ENCODE measurements around the gene BCL11B.
"Not testable (repeated sequence)": the region's sequence is repeated elsewhere in the genome, so short reads cannot be mapped to it uniquely, and the experiment has no call there.

The BCL11B gene

DNA sequence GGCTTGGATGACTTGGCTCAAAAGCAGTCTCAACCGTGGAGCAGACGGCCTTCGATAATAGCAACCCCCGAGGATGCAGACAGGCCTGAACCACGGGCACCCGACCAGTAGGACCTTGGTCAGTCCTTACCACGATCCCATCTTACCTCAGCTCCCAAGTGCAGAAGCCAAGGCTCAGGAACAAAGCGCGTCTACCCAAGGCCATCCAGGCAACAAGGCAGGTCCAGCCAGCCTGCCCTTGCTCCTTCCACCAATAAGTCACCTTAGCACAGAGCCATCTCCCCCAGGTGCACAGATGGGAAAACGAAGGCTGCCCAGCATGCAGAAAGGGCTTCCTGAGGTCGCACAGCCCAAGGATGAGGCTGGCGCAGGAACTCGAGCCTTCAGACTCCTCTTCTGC, 77.3 kb downstream of the BCL11B start:
- DNase-seq, result no peak

DNA sequence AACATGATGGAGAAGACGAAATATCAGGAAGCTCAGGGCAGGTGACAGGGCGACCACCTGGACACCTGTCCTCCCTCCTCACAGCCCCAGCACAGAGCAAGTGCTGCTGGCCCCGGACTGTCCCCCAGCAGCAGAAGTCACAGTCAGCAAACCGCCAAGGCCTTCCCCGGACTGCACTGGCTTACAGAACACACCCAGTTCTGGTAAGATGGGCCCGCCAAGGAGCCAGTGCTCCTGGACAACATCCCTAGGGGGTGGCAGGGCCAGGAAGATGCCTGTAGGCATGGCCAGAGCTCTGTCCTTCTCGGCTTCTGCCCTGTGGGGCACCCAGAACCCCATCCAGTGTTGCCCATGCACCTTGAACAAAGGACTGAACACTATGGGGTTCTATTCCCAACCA, 77.9 kb downstream of the BCL11B start:
- no peak for DNase-seq

DNA sequence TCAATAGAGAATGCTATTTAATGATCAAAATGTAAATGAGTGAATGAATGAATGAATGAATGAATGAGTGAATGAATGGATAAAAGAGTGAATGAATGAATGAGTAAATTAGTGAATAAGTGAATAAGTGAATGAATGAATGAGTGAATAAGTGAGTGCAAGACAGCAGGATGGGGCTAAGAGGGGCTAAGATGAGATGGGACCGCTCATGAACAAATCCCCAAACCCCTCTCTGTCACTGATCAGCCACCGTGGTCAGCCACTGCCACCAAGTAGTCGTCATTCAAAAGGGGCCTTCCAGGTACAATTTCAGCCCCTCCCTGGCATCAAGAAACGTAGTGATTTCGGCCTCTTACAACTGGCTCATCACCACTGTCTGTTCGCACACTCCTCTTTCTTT, 79.2 kb downstream of the BCL11B start:
- no peak for DNase-seq

DNA sequence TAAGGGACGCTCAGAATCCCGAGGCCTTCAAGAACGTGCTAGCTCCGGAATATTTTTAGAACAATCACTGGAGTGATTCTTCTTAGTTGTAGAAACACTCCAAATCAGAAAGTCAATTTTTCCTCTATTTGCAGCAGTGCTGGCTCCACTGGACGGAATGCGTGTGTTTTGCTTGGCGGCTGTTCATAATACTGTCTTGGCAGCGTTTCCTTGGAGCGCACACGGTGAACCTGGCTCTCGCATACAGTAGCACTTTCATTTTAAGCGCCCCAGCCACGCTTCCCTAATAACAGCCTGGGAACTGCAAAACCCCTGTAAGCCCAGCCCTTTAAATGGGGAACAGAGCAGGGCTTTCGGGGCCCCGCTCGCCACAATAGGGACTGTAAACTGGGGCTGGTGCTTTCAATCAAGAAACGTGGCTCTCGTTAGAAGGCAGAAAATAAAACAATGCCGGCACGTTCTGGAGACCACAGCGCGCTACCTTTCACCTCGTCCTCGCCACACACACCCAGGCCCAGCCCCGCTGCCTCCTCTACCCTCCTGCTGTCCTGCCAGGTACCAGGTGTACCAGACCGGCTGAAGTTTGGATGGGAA, 79.9 kb downstream of the BCL11B start:
- no peak for DNase-seq

DNA sequence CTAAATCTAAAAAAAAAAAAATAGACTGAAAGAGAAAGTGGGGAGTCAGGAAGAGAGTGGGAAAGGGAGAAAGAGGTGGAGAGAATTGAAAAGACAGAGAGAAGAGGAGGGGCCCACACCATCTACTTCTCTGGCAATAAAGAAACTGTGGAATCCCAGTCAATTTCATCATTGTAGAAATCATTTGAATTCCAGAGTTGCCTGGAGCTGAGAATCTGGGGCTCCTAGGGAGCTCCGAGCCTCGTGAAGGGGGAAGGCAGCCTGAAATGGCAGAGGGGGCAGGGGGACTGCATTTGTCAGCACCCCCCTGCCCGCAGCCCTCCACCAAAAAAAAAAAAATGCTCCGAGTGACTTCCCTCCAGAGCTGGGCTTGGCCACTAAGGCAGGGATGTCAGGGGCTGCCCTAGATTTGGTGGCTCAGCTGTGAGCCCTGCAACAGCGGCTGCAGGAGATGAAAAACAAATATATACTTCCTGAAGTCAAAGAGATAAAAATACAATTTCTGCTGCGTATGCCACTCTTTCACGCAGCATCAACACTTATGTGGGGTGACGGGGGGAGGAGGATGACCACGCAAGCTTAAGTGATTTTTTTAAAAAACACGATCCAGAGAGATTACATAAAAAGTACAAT, 80.5 kb downstream of the BCL11B start:
- DNase-seq, result no peak

DNA sequence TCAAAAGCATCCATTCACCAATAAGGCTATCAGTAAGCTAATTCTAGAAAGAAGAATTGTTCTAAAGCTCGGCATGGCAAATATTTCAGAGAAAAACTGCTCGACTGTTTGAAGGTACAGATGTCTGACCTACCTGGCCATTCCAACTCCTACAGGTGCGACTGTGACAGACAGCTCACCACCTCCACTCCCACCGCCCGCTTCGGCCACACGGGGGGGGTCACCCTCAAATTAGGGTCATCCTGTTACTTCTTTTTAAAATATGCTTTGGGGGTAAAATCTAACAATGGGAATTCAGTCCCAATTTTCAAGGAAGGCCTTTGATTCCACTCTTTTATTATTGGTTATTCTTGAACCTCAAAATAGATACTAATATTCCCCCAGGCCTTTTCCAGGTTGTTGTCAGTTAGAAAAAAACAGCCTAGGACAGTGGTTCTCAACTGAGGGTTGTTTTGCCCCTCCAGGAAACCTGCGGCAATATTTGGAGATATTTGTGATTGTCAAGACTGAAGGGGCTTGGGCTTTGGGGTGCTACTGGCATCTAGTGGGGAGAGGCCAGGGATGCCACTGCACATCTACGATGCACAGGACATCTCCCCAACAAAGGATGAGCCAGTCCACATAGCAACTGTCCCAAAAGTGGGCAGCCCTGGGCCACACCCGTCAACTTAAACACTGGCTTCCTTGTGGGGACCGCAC, 81.2 kb downstream of the BCL11B start:
- no peak for DNase-seq

DNA sequence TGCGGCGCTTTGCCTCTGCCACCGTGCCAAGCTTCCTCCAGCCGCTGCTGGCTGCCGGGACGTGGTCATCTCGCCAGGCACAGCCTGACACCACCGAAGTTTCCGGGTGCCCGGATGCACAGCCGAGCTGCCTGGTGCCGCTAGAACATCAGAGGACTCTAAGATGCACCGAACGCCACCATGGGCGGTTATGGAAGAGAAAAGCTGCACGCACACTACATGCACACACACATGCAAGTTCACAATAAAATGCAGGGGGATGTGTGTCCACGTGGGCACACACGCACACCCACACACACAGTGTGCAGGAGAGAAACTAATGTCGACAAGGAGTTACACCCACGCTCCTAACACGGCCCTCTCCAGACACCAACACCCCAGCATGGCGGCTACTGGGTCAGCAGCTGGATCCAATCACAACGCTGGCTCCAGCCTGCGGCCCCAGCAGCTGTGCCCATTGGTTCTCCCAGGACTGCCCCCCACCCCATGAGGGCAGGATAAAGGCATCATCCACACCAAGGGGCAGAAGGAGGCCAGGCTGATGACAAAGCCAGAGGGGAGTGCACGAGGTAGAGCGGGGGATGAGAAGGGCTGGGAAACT, 82.7 kb downstream of the BCL11B start:
- no peak for DNase-seq

DNA sequence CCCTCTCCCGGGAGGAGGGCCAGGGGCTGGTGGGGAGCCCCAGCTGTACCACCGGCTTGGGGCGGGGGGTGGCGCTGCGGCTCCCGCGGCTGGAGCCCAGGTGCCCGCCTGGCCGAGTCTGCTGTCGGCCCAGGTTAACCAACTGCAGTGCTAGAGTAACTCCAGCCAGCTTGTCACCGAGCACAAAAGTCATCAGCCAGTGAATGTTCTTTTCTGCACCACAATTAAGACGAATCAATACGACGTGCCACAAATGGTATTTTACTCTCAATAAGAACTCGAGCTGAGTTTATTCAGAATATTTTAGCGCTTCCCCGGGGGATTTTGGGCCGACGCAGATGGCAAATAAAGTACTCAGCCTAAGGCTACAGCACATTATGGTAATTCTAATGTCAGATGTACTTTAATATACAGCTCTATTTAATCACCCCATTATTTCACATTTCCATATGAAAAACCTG, 83.2 kb downstream of the BCL11B start:
- no peak for DNase-seq

DNA sequence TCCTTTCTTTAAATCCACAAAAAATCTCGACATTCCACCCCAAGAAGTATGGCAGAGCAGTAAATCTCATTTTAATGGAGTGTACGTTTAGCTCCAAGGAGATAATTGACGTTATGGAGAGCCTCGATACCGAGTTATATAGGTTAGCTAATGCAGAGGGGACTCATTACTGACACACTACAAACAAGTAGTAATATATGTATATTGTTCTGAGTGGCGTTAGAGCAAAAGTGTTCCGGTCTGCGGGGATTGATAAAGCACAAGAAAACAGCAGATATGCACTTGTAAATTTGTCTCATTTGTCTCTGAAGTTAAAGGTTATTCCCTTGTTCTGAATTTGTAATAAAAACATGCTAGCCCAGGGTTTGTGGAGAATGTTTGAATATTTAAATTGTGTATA, 84.1 kb downstream of the BCL11B start:
- no peak for DNase-seq

DNA sequence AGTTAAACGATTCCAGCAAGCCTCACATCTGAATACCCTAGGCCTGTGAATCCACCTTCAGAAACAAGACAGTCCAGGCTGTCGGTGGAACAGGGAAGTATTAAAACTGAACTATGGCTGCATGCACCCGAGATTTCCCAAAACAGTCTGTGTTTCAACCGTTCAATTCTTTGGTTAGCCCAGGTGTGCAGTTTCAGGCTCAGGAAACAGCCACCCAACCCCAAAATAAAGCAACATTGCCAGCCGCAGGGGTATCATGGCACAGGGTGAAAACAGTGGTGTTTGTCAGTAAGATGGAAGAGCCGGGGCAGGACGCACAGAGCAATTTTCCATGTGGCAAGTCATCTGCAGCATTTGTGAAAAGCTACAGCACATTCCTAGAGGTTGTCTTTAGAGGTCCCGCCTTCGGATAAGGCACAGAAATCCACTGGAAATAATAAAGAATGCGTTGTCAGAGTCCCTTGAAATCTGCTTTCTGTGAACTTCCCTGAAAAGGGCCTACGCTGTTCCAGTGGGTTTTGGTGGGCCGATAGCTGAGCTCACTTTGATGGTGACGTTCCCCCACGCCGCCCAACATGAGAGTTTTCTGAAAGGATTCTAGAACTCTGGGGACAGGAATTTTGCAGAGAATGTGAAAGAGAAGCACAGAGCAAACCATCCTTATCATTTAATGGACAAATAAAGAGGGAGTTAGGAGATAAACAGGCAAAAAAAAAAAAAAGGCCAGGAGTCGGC, 84.9 kb downstream of the BCL11B start:
- no peak for DNase-seq

DNA sequence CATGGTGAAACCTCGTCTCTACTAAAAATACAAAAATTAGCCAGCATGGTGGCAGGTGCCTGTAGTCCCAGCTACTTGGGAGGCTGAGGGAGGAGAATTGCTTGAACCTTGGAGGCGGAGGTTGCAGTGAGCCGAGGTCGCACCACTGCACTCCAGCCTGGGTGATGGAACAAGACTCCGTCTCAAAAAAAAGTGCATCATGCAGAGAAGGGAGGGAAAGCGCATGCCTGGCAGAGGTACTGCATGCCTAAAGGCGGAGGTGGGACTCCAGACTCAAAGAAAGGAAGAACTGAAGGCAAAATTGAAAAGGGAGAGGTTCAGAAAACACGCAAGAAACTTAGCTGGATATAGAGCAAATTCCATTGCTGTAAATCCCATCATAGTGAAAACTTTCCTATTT, 85.7 kb downstream of the BCL11B start:
- DNase-seq, result not testable (repeated sequence)

DNA sequence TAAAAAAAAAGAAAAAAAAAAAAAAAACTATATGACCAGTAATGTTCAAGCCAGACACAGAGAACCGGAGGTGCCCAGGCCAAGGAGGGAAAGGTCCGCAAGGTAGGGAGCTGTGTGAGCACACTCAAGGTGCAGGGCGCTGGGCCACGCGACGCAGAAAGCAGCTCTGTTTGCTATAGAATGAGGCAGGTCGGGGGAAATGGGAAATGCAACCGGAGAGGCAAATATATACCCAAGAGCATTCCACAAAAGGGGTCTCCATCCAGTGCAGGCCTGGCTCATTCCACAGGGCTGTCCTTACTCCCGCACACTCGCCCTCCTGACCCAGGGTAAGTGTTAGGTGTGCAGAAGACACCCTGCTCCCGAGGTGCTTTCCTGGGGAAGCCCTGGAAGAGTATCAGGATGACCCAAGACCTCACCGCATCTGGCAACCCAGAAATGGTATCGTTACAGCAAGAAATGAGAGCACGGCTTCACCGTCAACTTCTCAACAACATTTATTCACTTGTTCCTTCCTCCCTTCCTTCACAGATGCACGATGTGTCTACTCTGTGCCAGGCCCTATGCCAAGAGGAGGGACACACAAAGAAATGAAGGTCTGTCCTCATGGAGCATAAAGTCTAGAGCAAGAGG, 86.4 kb downstream of the BCL11B start:
- no peak for DNase-seq

DNA sequence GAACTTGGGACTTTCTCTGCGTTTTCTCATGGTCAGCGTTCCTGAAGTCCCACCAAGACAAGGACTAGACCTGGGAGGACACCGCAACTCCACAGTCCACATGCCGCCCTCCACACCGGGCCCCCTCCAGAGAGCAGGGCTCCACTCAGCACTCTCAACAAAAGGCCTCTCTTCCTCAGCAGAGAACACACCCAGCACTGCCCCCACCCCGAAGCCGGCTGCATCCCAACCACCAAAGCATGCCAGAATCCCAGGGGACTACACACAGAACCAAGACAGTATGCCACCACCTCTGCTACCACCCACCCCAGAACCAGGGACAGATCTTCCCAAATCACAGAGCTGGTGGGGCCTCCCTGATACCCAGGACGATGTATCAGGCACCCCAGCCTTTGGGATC, 88.3 kb downstream of the BCL11B start:
- no peak for DNase-seq

DNA sequence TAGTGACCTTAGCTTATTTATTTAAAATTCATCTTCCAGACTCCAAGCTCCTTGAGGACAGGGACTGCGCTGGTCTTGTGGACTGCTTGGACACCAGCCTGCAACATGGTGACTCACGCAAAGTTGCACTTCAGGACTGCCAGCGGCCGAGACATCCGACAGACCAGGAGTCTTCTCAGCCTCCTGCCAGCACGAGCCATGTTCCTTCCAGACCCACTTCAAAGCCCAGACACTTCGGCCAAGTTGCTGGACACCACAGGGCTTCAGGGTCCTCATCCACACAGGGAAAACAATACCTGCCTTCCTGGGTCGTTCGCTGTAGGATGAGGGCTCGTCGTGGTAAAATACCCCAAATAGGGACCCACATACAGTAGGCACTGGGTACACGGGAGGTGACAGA, 88.7 kb downstream of the BCL11B start:
- DNase-seq, result no peak

DNA sequence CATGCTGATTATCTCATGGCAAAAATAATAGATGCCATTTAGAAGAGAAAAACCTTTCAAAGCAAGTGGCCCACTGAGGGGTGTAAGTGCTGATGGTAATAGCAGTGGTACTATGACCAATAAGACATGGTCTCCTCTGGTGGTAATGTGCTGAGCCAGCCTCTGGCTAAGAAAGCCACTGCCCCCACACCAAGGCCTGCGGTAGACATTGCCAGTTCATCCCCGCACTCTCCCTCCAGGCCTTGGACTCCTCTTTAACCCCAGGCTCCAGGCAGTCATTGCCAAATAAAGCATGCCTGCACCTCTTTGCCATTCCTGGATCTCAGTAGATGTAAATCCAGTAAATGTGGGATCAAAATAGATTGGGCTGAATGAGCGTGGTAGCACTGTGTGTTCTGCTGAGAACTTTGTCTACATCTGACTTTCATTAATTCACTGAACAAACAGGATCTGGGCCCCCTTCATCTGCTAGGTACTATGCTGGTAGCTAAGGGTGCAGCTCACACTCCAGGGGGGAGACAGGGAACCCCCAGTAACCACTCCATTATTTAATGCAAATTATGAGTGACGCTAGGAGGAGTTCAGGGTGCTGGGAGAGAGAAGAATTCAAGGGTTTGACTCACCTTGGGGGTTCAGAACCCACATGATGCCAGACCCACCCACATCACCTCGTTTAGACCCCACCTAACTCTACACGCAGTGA, 89.3 kb downstream of the BCL11B start:
- no peak for DNase-seq

DNA sequence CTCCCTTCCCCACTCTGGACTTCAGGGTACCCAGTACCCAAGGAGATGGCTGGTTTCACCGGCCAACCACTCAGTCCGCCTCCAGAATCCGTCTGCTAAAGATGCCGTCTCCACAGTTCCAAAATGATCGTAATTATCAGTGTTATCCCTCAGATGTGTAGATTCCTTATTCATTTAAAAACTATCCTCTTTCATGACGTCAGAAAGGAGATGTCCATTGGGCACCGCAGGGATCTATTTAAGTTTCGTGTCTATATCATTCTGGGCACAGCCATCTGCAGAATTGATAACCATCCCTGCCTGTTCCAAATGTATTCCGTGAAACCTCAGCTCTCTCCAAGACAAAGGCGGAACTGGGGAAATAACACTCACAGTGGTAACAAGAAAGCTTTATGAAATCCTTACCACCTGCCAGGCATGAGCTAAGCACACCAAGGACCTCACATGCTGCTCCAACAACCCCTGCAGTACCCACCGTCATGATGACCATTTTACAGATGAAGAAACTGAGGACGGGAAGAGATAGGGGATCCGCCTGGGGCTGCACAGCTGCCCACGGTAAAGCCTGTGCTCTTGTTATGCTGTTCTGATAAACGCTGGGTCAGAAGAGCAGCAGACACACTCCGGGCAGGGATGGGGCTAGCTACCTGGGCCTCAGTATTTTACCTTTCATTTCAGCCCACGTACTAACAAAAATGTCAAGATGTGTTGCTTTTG, 90.0 kb downstream of the BCL11B start:
- no peak for DNase-seq

DNA sequence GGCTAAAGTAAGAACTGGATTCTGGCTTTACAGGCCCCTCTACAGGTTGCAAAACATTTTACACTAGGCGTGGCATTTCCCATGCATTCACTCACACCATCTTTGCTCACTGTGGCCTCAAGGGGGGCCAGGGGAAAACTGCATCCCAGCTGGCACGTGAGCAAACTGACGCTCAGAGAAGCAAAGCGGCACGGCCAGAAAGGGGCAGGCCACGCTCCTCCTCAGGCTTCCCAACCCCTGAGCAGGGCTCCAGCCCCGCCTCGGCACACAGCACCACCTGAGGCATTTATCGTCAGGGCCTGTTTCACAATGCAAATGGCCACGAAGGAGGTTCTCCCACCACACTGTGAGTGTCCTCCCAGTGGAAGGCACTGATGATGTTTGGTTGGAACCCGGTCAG, 90.8 kb downstream of the BCL11B start:
- DNase-seq, result no peak

DNA sequence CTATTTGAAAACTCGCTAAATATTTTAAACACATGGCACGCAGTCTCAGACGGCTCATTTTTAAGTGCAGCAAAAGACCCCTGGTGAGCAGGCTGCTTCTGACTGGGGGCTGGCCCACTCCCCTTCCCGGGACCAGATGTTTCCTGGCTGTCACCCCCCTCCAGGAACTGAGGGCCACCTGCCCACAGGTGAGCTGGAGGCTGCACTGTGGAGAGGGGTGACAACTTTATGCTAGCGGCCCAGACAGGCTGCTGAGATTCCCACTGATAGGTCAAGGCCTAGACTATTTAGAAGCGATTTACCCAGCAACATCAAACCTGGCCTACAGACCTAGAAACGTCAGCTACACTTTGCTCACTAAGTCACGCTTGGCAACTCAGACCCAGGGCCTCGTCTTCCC, 92.1 kb downstream of the BCL11B start:
- DNase-seq, result no peak

DNA sequence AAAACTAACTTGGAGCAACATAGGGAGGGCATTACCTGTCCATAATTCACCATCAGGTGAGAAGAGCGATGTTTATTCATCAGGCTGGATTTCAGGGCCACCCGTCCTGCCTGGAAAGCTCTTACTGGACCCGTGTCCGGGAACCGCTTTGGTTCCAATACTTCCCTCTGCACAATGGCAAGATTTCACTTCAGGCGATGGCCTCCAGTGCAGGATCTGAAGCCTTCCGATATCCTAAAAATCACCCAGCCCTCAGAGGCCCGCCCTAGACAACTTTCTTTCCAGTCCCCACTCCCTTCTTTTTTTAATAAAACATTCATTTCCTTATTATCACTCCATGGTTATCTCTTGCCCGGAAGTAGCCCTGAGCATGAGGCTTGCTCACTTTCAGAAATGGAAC, 92.5 kb downstream of the BCL11B start:
- DNase-seq, result no peak

DNA sequence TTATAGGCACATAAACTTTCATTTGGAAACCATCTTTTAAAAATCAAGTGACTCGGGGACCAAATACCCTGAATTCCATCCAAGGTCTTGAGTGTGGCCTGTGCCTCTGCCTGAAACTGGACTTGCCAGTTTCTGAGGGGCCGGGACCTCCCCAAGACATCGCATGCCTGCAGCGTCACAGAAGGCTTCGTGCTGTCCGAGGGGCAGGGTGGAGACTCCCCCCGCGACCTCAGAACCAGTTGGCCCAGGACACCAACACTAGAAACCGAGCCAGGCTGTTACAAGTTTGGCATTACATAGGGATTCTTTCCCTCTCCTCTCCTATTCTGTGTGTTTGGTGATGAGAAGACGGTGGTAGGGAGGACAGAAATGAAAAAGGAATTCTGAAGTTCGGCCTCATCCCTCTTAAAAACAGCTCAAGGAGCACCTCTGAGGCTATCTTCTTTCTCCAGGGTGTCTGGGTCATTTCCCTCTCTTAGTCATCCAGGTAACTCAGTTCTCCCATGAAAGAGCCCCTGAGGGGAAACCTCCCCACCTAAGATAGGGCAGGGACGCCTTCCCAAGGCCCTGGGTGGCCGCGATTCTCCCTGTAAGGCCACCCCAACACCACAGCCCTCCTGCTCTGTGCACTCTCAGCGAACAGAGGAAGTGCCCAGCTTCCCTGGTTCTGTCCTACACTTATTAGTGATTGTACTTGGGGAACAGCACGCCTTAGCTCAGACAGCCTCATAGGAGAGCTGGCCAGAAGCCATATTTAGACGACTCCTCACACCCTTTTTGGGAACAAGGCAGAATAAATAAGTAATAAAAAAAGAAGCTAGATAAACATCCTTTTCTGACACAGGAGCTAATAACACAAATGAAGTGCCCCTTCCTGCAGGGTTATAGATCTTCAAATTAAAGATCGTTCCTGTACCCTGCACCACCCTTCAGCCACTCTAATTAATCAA, 93.8 kb downstream of the BCL11B start:
- DNase-seq, result no peak
